H1 (cell line): ENCODE measurements around the gene NOM1. TPM values are rescaled to one million over a fixed set of nuclear protein-coding genes. Genes with fewer than 3 reads are reported as not detected.

Source experiments
- BACH1 ChIP-seq: IDR thresholded peaks from 2 replicates; pipeline ENCODE4 v1.6.1; 2012; ENCODE audit warnings: low read length, improper control_type of control experiment
- BCL11A ChIP-seq, 2 experiments: IDR thresholded peaks; one replicate each; pipeline ENCODE4 v1.6.1; 2011; ENCODE audit warnings: low read depth in 2 of 2, low read length in 2 of 2, mild to moderate bottlenecking in 2 of 2
- EGR1 ChIP-seq: IDR thresholded peaks from 2 replicates; pipeline ENCODE4 v1.6.1; 2011; ENCODE audit warnings: low read depth, low read length, borderline replicate concordance
- KDM5A ChIP-seq: fragments of 200-600 bp; IDR thresholded peaks from 2 replicates; pipeline ENCODE4 v1.7.1; 2012; ENCODE audit warnings: mild to moderate bottlenecking, low read length, inconsistent platforms, mixed read lengths
- SUZ12 ChIP-seq: fragments of 200-600 bp; sonication (generic); IDR thresholded peaks from 2 replicates; pipeline ENCODE4 v1.6.1; 2012; ENCODE audit warnings: mild to moderate bottlenecking, inconsistent platforms, low read length, moderate library complexity, mixed read lengths
- polyA plus RNA-seq, 7 experiments: library from polyadenylated mRNA; depleted of rRNA in 3 of 7; stranded (reverse) in 5 of 7; unstranded in 2 of 7; fragments of >200 nt in 5 of 7; fragments of 200-250 nt in 2 of 7; gene quantifications; 1 replicate in 5 of 7; 2 replicates in 1 of 7; 4 replicates in 1 of 7; pipeline versions ENCODE4 v1.2.1 to v1.2.3, GENCODE V29; 2011 to 2013; ENCODE audit warnings: missing spikeins in 2 of 7, mixed read lengths in 2 of 7
- total RNA-seq: library from RNA; stranded (reverse); fragmentation: NEBNext Ultra II Directional; extraction: Animal tissue kit (Norgen Biotek cat#: 25700); gene quantifications from 2 replicates; pipeline ENCODE4 v1.2.1, GENCODE V29; 2021
- TF ChIP-seq, protein P1 (sequence below): fragments of 300-600 bp; sonication (generic); IDR thresholded peaks from 2 replicates; pipeline ENCODE4 v1.7.1; 2012; ENCODE audit warnings: low read length, moderate library complexity, mild to moderate bottlenecking, inconsistent platforms; ENCODE audit not compliant: insufficient replicate concordance
- TF ChIP-seq, protein P2 (sequence below): IDR thresholded peaks from 2 replicates; pipeline ENCODE4 v1.6.1; 2012; ENCODE audit warnings: inconsistent platforms

NOM1 gene
- total and polyA plus RNA-seq, 2 of the 8 experiments (the other 6 are each of a cell fraction or from before 2014, with no cell fraction given), result 10.6 to 29.1 TPM

DNA sequence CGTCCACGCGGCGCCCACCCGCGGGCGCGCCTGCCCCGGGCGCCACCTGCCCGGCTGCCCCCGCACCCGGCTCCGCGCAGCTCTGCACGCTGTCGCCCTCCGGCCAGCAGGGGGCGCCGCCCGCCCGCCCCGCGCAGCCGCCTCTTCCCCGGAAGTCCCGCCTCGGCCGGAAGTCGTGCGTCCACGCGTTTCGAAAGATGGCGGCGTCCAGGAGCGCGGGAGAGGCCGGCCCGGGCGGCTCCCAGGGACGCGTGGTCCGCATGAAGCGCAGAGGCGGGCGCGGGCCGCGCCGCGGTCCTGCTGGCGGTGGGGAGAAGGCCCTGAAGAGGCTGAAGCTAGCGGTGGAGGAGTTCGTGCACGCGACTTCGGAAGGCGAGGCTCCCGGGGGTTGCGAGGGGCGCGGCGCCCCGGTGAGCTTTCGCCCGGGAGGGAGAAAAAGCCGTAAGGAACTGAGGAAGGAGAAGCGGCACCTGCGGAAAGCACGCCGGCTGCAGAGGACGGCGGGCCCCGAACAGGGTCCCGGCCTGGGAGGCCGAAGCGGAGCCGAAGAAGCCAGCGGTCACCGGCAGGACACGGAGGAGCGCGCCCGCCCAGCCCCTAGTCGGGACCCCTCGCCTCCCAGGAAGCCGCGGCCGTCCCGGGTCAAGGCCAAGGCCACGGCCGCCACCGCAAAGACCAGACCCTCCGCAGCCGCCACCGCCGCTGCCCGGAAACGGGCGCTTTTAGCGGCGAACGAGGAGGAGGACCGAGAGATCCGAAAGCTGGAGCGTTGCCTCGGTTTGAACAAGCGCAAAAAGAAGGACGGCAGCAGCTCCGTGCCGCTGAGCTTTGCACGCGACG lies at the start of gene NOM1 (continued):
- TF ChIP-seq, protein P1, sequence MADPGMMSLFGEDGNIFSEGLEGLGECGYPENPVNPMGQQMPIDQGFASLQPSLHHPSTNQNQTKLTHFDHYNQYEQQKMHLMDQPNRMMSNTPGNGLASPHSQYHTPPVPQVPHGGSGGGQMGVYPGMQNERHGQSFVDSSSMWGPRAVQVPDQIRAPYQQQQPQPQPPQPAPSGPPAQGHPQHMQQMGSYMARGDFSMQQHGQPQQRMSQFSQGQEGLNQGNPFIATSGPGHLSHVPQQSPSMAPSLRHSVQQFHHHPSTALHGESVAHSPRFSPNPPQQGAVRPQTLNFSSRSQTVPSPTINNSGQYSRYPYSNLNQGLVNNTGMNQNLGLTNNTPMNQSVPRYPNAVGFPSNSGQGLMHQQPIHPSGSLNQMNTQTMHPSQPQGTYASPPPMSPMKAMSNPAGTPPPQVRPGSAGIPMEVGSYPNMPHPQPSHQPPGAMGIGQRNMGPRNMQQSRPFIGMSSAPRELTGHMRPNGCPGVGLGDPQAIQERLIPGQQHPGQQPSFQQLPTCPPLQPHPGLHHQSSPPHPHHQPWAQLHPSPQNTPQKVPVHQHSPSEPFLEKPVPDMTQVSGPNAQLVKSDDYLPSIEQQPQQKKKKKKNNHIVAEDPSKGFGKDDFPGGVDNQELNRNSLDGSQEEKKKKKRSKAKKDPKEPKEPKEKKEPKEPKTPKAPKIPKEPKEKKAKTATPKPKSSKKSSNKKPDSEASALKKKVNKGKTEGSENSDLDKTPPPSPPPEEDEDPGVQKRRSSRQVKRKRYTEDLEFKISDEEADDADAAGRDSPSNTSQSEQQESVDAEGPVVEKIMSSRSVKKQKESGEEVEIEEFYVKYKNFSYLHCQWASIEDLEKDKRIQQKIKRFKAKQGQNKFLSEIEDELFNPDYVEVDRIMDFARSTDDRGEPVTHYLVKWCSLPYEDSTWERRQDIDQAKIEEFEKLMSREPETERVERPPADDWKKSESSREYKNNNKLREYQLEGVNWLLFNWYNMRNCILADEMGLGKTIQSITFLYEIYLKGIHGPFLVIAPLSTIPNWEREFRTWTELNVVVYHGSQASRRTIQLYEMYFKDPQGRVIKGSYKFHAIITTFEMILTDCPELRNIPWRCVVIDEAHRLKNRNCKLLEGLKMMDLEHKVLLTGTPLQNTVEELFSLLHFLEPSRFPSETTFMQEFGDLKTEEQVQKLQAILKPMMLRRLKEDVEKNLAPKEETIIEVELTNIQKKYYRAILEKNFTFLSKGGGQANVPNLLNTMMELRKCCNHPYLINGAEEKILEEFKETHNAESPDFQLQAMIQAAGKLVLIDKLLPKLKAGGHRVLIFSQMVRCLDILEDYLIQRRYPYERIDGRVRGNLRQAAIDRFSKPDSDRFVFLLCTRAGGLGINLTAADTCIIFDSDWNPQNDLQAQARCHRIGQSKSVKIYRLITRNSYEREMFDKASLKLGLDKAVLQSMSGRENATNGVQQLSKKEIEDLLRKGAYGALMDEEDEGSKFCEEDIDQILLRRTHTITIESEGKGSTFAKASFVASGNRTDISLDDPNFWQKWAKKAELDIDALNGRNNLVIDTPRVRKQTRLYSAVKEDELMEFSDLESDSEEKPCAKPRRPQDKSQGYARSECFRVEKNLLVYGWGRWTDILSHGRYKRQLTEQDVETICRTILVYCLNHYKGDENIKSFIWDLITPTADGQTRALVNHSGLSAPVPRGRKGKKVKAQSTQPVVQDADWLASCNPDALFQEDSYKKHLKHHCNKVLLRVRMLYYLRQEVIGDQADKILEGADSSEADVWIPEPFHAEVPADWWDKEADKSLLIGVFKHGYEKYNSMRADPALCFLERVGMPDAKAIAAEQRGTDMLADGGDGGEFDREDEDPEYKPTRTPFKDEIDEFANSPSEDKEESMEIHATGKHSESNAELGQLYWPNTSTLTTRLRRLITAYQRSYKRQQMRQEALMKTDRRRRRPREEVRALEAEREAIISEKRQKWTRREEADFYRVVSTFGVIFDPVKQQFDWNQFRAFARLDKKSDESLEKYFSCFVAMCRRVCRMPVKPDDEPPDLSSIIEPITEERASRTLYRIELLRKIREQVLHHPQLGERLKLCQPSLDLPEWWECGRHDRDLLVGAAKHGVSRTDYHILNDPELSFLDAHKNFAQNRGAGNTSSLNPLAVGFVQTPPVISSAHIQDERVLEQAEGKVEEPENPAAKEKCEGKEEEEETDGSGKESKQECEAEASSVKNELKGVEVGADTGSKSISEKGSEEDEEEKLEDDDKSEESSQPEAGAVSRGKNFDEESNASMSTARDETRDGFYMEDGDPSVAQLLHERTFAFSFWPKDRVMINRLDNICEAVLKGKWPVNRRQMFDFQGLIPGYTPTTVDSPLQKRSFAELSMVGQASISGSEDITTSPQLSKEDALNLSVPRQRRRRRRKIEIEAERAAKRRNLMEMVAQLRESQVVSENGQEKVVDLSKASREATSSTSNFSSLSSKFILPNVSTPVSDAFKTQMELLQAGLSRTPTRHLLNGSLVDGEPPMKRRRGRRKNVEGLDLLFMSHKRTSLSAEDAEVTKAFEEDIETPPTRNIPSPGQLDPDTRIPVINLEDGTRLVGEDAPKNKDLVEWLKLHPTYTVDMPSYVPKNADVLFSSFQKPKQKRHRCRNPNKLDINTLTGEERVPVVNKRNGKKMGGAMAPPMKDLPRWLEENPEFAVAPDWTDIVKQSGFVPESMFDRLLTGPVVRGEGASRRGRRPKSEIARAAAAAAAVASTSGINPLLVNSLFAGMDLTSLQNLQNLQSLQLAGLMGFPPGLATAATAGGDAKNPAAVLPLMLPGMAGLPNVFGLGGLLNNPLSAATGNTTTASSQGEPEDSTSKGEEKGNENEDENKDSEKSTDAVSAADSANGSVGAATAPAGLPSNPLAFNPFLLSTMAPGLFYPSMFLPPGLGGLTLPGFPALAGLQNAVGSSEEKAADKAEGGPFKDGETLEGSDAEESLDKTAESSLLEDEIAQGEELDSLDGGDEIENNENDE, result no peak
- TF ChIP-seq SUZ12, result no peak
- no peak for TF ChIP-seq BCL11A (IDR thresholded peaks at IDR 0.05; ENCODE audit: low read depth in 2 of 2, low read length in 2 of 2)
- TF ChIP-seq, protein P2, sequence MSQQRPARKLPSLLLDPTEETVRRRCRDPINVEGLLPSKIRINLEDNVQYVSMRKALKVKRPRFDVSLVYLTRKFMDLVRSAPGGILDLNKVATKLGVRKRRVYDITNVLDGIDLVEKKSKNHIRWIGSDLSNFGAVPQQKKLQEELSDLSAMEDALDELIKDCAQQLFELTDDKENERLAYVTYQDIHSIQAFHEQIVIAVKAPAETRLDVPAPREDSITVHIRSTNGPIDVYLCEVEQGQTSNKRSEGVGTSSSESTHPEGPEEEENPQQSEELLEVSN, result peak; percentile 93
- TF ChIP-seq KDM5A, result peak; percentile 90
- peak; percentile 72; the same call in 1 of the 2 replicates for TF ChIP-seq EGR1
- TF ChIP-seq BACH1, result peak; percentile 64; the same call in 1 of the 2 replicates
